Right ventricle myocardium inferior (tissue), 1 donor: ENCODE data around the gene GFER. TPM values are rescaled to one million over a fixed set of nuclear protein-coding genes. Genes with fewer than 3 reads are reported as not detected.
A peak's percentile ranks its signal among the peaks of the same experiment; 100 is the strongest.
"Not testable (repeated sequence)": the region's sequence is repeated elsewhere in the genome, so short reads cannot be mapped to it uniquely, and the experiment has no call there.

Source experiments
- ATAC-seq: fragments of 200-7000 bp; cut with Tn5 transposase; one replicate; pipeline ENCODE4 v1.9.1; 2020; ENCODE audit warnings: mild to moderate bottlenecking, moderate library complexity
- DNase-seq: peaks from one replicate; pipeline ENCODE4 v3.0.0; 2021; ENCODE audit errors: missing footprints
- intact Hi-C: fragments of 100-400 bp; cut with DNase I; formaldehyde crosslinking; loops from one replicate; pipeline ENCODE4 v1.11.0; 2022
- total RNA-seq: library from RNA; stranded (reverse); fragmentation: NEBNext Ultra II Directional; extraction: Animal tissue kit (Norgen Biotek cat#: 25700); gene quantifications from one replicate; pipeline ENCODE4 v1.2.1, GENCODE V29; 2021
- donor health status: DM: no; HTN: yes; CAD: no; lungs with severe emphysema.

Gene GFER
- total RNA-seq, 1 donor from 2014 or later = 25.8 TPM

GRCh38 chr16:1999866-2000514 lies 16.0 kb downstream of the GFER start:
- DNase-seq = no peak
- no peak for ATAC-seq
- intact Hi-C loops = no loop called here

DNA sequence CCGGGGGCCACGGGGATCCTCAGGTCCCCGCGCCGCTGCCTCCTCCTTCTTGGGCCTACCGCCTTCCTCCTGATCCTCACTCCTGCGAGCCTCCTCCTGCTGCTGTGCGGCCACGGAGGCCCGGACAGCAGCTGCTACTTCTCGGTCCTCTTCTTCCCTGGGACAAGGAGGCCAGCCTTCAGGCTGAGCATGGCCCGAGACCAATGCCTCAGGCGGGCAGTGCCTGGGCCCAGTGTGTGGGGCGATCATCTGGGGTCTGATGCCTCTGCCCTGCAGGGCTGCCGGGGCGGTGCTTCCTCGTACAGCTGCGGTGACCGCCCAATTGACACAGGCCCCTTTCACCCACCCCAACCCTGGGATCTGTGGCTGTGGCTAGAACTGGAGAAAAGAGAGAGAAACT lies 17.0 kb downstream of the GFER start:
- ATAC-seq = no peak
- no peak for DNase-seq
- intact Hi-C loops = no loop called here

- DNase-seq = no peak
- no peak for ATAC-seq
- intact Hi-C loops = no loop called here
Observed at GRCh38 chr16:2001456-2002355, 17.7 kb downstream of the GFER start.

GRCh38 chr16:2002406-2003230 lies 18.6 kb downstream of the GFER start:
- ATAC-seq = no peak
- no peak for DNase-seq
- intact Hi-C loops = no loop called here

DNA sequence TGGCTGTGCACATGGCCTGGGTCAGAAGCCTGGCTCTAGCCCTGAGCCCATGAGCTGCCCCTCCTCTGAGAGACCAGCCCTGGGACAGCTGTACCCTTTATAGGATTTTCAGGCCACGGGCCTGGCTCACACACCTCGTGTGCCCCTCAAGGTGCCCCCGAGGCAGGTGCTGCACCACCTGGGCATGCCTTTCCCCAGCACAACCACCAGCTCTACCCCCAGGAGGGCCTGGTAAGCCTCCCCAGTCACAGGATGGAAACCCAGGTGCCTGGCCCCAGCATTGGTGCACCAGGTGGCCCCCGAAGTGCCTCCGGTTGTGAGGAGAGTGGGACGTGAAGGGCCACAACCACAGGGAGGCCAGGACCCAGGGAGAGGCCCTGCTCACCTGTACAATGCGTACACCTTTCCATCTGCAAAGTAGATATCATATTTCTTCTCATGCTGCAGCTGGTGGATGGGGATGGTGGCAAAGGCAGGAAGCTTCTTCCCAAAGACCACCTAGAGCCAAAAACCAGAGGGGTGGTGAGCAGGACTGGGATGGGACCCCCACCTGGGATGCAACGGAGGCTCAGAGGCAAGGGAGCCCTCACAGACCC lies 19.3 kb downstream of the GFER start:
- intact Hi-C loops = no loop called here
- DNase-seq (no peak), ATAC-seq (no peak)

DNA sequence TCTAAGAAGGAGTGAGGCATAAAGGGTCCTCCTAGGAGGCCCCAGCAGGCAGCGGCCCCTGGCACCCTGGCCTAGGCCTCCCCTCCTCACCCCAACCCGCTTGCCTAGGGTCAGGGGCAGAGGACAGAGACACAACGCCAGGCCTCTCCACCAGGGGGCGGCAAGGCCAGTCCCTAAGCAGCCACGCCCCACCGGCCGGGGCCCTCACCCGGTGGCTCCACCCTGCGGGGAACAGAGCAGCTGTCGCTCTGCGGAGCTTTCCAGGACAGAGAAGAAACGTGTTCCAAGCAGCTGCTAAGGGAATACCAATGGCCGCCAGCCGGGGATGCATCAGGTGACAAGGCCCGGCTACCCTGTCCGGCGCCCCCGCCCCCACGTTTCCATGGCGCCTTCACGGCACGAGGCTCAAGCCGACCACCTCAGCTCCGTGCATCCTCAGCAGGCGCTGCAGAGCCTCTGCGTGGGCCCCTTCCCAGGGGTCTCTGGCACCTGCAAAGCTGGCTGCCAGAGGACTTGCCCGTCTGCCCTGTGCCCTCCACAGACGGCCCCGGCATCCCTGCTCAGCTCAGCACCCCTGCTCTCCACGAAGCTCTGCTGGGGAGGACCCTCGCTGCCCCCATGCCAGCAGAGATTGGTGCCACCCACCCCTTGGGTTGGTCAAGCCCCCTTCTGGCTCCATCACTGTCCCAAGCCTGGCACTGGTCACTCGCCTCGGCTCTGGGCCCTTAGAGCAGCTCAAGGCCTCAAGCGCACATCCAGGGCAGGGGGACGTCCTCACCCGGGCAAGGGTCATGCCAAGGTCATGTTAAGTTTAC lies 20.0 kb downstream of the GFER start:
- intact Hi-C loops = no loop called here
- ATAC-seq = peak; percentile 91
- DNase-seq = peak; percentile 95

DNA sequence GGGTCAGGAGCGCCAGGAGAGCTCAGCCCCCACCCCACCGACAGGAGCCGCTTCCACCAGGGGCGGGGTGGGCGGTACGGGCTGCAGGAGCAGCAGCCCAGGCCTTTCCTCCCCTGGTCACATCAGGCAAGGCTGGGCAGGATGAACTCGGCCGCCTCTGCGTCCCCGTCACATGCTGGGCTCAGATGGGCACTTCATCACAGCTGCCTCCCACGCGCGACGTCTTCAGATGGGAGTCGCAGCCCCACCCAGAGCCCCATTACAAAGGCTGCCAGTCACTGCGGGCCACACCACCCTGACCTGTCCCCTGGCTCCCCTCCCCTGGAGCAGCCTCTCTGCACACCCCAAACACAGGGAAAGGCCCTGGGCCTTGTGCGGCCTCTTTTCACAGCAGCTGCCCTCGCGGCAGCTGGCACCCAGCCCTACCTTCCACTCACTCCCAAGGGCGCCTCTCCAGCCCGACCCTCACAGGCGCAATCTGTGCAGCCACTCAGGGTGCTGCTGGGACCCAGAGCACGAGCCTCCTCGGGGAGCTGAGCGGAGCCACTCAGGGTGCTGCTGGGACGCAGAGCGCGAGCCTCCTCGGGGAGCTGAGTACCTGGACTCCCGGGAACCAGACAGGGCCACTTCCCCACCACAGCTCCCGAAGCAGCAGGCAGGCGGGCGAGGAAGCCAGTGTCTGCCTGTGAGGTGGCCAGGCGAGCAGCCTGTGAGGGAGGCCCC lies 21.0 kb downstream of the GFER start:
- ATAC-seq (no peak), DNase-seq (no peak)
- intact Hi-C loops = no loop called here

GRCh38 chr16:2005646-2006045 lies 21.7 kb downstream of the GFER start:
- no peak for DNase-seq
- ATAC-seq = no peak
- intact Hi-C loops = no loop called here

- no peak for ATAC-seq
- intact Hi-C loops = no loop called here
- no peak for DNase-seq
Observed at GRCh38 chr16:2006317-2006716, 22.3 kb downstream of the GFER start.

- intact Hi-C loops = no loop called here
- ATAC-seq (no peak), DNase-seq (no peak)
Observed at GRCh38 chr16:2007081-2007836, 23.3 kb downstream of the GFER start.

- DNase-seq = no peak
- no peak for ATAC-seq
- intact Hi-C loops = no loop called here
Observed at GRCh38 chr16:2008009-2008526, 24.1 kb downstream of the GFER start.

DNA sequence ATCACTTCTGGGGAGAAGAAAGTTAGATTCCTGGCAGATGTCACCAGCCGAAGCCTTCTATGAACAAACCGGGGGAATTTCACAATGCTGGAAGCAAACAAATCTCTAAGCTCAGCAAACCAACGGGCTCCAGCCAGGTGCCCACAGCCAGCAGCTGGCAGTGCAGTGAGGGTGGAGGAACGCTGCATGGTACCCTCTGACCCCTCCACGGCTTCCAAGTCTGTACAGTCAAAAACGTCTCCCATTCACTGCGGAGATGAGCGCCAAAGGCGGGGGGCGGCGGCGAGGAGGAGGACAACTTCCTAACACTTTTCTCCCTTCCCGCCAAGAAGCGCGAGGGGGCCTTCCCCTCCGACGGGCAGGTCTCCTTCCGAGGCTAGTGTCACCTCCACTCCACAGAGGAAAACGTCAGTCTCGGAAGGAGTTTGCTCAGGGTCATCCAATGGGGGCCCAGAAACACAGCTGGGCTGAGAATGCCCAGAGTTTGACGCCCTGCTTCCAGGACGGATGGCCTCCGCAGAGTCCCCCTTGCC lies 24.7 kb downstream of the GFER start:
- intact Hi-C loops = no loop called here
- DNase-seq (no peak), ATAC-seq (no peak)

GRCh38 chr16:2009164-2009711 lies 25.2 kb downstream of the GFER start:
- ATAC-seq (no peak), DNase-seq (no peak)
- intact Hi-C loops = no loop called here

GRCh38 chr16:2009791-2010510 lies 26.0 kb downstream of the GFER start, which contains the start of gene ZNF598:
TSS of gene ZNF598 (minus strand) at chr16:2009821.
- ATAC-seq = peak; percentile 98
- peak; percentile 91 for DNase-seq
- intact Hi-C loops = no loop called here

DNA sequence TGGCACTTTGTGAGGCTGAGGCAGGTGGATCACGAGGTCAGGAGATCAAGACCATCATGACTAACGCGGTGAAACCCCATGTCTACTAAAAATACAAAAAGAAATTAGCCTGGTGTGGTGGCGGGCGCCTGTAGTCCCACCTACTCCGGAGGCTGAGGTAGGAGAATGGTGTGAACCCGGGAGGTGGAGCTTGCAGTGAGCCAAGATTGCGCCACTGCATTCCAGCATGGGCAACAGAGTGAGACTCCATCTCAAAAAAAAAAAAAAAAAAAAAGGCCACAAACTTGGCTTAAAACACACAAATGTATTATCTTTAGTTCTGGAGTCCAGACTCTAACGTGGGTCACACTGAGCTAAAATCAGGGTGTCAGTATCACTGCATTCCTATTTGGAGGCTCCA lies 27.7 kb downstream of the GFER start:
- ATAC-seq, intact Hi-C loops, DNase-seq: not testable (repeated sequence)

GRCh38 chr16:2013527-2013926 lies 29.5 kb downstream of the GFER start:
- no peak for DNase-seq
- no peak for ATAC-seq
- intact Hi-C loops = no loop called here
